ENCODE data around the gene ENPP7.
A peak's percentile ranks its signal among the peaks of the same experiment; 100 is the strongest.

The ENPP7 gene

DNA sequence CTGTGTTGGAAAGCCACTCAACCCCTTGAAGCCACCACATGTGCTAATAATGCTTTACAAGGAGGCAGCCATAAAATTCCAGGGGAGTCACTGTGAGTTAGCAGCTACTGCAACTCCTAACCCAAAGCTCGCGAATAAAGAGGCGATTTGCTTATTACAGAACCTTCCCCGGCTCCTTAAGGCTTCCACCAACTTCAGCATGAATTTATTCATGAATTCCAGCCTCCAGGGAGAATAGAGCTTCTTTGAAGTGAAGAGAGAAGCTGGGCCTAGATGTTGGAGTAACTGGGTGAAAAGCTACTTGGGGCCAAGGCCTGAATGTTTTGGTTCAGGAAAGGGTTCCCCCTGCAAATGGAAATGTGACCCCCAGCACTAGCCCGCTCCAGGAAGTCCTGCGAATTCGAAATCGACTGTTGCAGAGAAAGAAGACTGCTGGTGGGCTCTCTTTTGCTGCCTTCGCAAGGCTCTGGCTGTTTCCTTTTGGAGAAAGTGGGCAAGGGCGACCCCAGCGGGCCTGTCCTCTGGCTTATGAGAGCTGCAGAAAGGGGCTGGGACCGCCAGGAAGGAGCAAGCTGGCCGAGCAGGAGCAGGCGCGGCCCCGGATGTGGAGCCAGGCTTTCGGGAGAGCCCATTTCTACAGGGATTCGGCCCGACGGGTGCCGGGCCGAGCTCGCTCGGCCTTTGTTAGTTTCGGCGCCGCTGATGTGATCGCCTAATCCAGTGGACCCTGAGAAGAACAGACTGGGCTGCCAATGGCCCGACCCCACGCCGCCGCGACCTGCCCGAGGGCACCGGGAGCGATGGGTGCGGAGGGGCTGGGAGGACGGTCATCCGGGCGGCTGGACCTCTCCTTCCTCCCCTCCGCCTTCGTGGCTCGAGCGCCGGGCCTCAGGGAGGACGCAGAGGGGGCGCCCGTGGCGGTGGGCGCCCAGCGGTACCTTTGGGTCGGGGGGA is 58.5 kb downstream of the ENPP7 start:
- H3K4me1 ChIP-seq (ENCODE audit: low read length): no peaks in the 10 kb centered on the region
- H4K20me1 ChIP-seq (ENCODE audit: insufficient read depth, low read length): no peaks in the 10 kb centered on the region
- TF ChIP-seq EZH2phosphoT487 (IDR thresholded peaks at IDR 0.05; ENCODE audit: low read length): no peak; the same call in 1 of the 2 replicates
- TF ChIP-seq EZH2 (optimal IDR thresholded peaks at IDR 0.05; ENCODE audit: low read depth, low read length): peak; percentile 28
- H2AFZ ChIP-seq (ENCODE audit: low read length): no peak overlapping the region
- DNase-seq: no peak
- no peaks in the 10 kb centered on the region for H3K79me2 ChIP-seq (ENCODE audit: low read length)
- no peaks in the 10 kb centered on the region for H3K36me3 ChIP-seq (replicated peaks; ENCODE audit: insufficient read depth, low read length)
- no peaks in the 10 kb centered on the region for H3K9me3 ChIP-seq (replicated peaks; ENCODE audit: insufficient read depth, low read length)
- H3K4me3 ChIP-seq (ENCODE audit: low read length): no peak overlapping the region
- no peak overlapping the region for H3K27ac ChIP-seq (ENCODE audit: low read length)
- no peak overlapping the region for H3K4me2 ChIP-seq (ENCODE audit: low read depth, low read length)
- no peaks in the 10 kb centered on the region for H3K9me2 ChIP-seq (replicated peaks; ENCODE audit: insufficient read depth, low read length)
- no peaks in the 10 kb centered on the region for H3F3A ChIP-seq (ENCODE audit: insufficient read depth, low read length)
- peaks cover 82% of the 10 kb centered on the region for H3K27me3 ChIP-seq (replicated peaks; ENCODE audit: insufficient read depth, low read length)
- no peak overlapping the region for H3K9ac ChIP-seq (ENCODE audit: low read length)

DNA sequence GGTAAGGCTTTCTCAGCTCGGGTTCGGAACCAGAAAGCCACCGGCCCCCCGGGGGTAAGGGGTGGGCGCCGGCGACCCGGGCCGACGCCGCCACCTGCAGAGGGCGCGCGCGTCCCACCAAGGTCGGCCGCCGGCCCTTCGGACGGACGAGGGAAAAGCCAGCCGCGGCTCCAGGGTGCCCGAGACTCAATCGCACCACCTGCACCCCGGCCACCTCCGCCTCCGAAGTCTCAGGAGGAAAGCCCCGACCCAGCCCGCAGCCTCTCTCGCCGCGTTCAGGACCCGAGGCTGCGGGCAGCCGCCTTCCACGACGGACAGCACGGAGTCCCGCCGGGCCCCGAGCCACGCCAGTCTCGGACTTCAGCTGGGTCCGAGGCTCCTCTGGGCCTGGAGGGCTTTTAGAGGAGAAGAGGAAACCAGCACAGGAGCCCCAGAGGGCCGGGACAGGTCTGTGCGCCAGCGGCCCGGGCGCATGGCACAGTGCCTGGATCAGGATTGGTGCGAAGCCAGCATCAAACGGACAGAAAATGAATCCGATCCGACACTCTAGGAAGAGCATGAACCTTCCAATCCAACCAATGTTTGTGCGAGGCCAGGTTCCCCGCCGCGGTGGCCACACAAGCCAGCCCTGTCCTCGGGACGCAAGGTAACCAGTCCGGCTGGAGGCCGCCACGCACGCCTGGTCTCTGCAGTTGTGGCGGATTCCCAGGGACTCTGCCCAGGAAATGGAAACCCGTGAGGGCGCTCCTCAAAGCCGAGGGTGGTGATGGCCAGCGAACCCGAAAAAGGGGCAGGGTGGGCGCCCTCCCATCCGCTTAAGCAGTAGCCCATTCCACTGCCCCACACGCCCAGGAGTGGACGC is 59.4 kb downstream of the ENPP7 start:
- no peak overlapping the region for H3K9ac ChIP-seq (ENCODE audit: low read length)
- no peaks in the 10 kb centered on the region for H3F3A ChIP-seq (ENCODE audit: insufficient read depth, low read length)
- H3K36me3 ChIP-seq (replicated peaks; ENCODE audit: insufficient read depth, low read length): no peaks in the 10 kb centered on the region
- H3K9me2 ChIP-seq (replicated peaks; ENCODE audit: insufficient read depth, low read length): no peaks in the 10 kb centered on the region
- H3K27ac ChIP-seq (ENCODE audit: low read length): no peak overlapping the region
- no peak overlapping the region for H2AFZ ChIP-seq (ENCODE audit: low read length)
- no peaks in the 10 kb centered on the region for H3K4me1 ChIP-seq (ENCODE audit: low read length)
- TF ChIP-seq, protein P1, sequence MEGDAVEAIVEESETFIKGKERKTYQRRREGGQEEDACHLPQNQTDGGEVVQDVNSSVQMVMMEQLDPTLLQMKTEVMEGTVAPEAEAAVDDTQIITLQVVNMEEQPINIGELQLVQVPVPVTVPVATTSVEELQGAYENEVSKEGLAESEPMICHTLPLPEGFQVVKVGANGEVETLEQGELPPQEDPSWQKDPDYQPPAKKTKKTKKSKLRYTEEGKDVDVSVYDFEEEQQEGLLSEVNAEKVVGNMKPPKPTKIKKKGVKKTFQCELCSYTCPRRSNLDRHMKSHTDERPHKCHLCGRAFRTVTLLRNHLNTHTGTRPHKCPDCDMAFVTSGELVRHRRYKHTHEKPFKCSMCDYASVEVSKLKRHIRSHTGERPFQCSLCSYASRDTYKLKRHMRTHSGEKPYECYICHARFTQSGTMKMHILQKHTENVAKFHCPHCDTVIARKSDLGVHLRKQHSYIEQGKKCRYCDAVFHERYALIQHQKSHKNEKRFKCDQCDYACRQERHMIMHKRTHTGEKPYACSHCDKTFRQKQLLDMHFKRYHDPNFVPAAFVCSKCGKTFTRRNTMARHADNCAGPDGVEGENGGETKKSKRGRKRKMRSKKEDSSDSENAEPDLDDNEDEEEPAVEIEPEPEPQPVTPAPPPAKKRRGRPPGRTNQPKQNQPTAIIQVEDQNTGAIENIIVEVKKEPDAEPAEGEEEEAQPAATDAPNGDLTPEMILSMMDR (IDR thresholded peaks at IDR 0.05; ENCODE audit: low read length): peak; percentile 51
- no peak for TF ChIP-seq EZH2 (optimal IDR thresholded peaks at IDR 0.05; ENCODE audit: low read depth, low read length)
- no peak overlapping the region for H3K4me3 ChIP-seq (ENCODE audit: low read length)
- no peaks in the 10 kb centered on the region for H3K9me3 ChIP-seq (replicated peaks; ENCODE audit: insufficient read depth, low read length)
- H3K27me3 ChIP-seq (replicated peaks; ENCODE audit: insufficient read depth, low read length): peaks cover 73% of the 10 kb centered on the region
- H3K4me2 ChIP-seq (ENCODE audit: low read depth, low read length): no peak overlapping the region
- no peaks in the 10 kb centered on the region for H4K20me1 ChIP-seq (ENCODE audit: insufficient read depth, low read length)
- H3K79me2 ChIP-seq (ENCODE audit: low read length): no peaks in the 10 kb centered on the region
- no peak for DNase-seq

GRCh38 chr17:79790805-79791734 is 60.3 kb downstream of the ENPP7 start:
- Histone ChIP-seq H3K4me3 (ENCODE audit: low read length) (no peak overlapping the region), H3K9ac (ENCODE audit: low read length) (no peak overlapping the region), H3K27me3 (replicated peaks; ENCODE audit: insufficient read depth, low read length) (peaks cover 64% of the 10 kb centered on the region), H2AFZ (ENCODE audit: low read length) (no peak overlapping the region), H3F3A (ENCODE audit: insufficient read depth, low read length) (no peaks in the 10 kb centered on the region), H3K9me3 (replicated peaks; ENCODE audit: insufficient read depth, low read length) (no peaks in the 10 kb centered on the region), H4K20me1 (ENCODE audit: insufficient read depth, low read length) (no peaks in the 10 kb centered on the region), H3K27ac (ENCODE audit: low read length) (no peak overlapping the region), H3K36me3 (replicated peaks; ENCODE audit: insufficient read depth, low read length) (no peaks in the 10 kb centered on the region), H3K79me2 (ENCODE audit: low read length) (no peaks in the 10 kb centered on the region), H3K4me2 (ENCODE audit: low read depth, low read length) (no peak overlapping the region), H3K4me1 (ENCODE audit: low read length) (peaks cover 4% of the 10 kb centered on the region), H3K9me2 (replicated peaks; ENCODE audit: insufficient read depth, low read length) (no peaks in the 10 kb centered on the region)
- DNase-seq: no peak
- TF ChIP-seq, protein P1 (IDR thresholded peaks at IDR 0.05; ENCODE audit: low read length): no peak
- TF ChIP-seq EZH2 (optimal IDR thresholded peaks at IDR 0.05; ENCODE audit: low read depth, low read length): no peak
